WERI-Rb-1 (cell line): ENCODE results near the gene TRDMT1.

Experiments
- DNase-seq: peaks from one replicate; pipeline ENCODE4 v3.0.0-alpha.2; 2020
- H3K27ac ChIP-seq: fragments of 250-450 bp; sonication (Bioruptor Pico); 2 replicates; pipeline ENCODE4 v1.5.1; 2020; ENCODE audit warnings: mild to moderate bottlenecking, moderate library complexity
- H3K27me3 ChIP-seq: fragments of 250-450 bp; sonication (Bioruptor Pico); 2 replicates; pipeline ENCODE4 v1.5.1; 2021; ENCODE audit warnings: mild to moderate bottlenecking, low read depth, moderate library complexity; ENCODE audit not compliant: insufficient read depth, severe bottlenecking
- H3K36me3 ChIP-seq: fragments of 250-450 bp; sonication (Bioruptor Pico); 2 replicates; pipeline ENCODE4 v1.5.1; 2020; ENCODE audit warnings: mild to moderate bottlenecking, moderate library complexity
- H3K4me3 ChIP-seq: 2 replicates; pipeline ENCODE4 v1.5.1; 2011; ENCODE audit warnings: low read depth, mild to moderate bottlenecking, control low read depth, low read length
- H3K9me3 ChIP-seq: fragments of 250-450 bp; sonication (Bioruptor Pico); 2 replicates; pipeline ENCODE4 v1.5.1; 2021; ENCODE audit warnings: mild to moderate bottlenecking, moderate library complexity; ENCODE audit not compliant: severe bottlenecking
- TF ChIP-seq, protein P1 (sequence below): IDR thresholded peaks from 2 replicates; pipeline ENCODE4 v1.5.1; 2011; ENCODE audit warnings: low read depth, mild to moderate bottlenecking, control low read depth, inconsistent platforms, low read length

TRDMT1 gene

DNA sequence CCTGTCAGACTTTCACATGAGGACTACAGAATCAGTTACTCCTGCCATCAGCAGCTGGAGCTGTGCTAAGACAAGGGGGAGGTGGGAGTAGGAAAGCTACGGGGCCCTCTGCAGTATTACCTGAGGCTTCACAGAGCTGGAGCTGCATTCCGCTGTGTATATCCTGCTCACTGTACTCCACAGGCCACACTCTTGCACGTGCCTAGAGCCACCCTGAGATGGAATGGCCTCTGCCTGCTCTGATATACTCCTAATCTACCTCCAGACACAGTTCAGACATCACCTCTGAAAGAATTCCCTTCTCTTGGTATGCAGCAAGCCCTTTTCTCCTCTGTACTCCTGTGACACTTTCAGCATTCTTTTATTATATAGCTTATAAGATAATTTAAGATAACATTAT lies 34.8 kb downstream of the TRDMT1 start:
- H3K4me3 ChIP-seq, result no peak overlapping the region
- no peaks in the 10 kb centered on the region for H3K27me3 ChIP-seq
- no peak overlapping the region for H3K27ac ChIP-seq
- no peaks in the 10 kb centered on the region for H3K36me3 ChIP-seq
- DNase-seq, result no peak
- TF ChIP-seq, protein P1, sequence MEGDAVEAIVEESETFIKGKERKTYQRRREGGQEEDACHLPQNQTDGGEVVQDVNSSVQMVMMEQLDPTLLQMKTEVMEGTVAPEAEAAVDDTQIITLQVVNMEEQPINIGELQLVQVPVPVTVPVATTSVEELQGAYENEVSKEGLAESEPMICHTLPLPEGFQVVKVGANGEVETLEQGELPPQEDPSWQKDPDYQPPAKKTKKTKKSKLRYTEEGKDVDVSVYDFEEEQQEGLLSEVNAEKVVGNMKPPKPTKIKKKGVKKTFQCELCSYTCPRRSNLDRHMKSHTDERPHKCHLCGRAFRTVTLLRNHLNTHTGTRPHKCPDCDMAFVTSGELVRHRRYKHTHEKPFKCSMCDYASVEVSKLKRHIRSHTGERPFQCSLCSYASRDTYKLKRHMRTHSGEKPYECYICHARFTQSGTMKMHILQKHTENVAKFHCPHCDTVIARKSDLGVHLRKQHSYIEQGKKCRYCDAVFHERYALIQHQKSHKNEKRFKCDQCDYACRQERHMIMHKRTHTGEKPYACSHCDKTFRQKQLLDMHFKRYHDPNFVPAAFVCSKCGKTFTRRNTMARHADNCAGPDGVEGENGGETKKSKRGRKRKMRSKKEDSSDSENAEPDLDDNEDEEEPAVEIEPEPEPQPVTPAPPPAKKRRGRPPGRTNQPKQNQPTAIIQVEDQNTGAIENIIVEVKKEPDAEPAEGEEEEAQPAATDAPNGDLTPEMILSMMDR, result no peak
- H3K9me3 ChIP-seq, result no peaks in the 10 kb centered on the region

DNA sequence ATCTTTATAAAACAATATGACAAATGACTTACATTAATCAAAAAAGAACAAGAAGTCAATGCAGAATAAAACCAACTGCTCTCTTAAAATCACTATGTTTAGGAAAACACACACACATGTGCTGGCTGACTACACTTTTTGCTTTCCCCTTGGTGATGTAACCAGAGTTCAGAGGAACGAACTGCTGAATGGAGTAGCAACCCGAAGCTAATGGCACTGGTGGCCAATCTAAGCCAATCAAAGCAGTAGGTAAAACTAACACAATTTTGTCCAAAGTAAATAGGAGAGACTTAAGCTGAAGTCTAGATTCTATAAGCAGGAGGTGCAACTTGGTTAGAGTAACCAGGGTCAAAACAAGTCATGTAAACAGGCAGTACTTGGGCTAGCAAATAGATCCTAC lies 38.6 kb downstream of the TRDMT1 start:
- Histone ChIP-seq H3K27ac (no peak overlapping the region), H3K4me3 (no peak overlapping the region), H3K27me3 (no peaks in the 10 kb centered on the region), H3K9me3 (no peaks in the 10 kb centered on the region), H3K36me3 (no peaks in the 10 kb centered on the region)
- TF ChIP-seq, protein P1, result no peak
- no peak for DNase-seq

DNA sequence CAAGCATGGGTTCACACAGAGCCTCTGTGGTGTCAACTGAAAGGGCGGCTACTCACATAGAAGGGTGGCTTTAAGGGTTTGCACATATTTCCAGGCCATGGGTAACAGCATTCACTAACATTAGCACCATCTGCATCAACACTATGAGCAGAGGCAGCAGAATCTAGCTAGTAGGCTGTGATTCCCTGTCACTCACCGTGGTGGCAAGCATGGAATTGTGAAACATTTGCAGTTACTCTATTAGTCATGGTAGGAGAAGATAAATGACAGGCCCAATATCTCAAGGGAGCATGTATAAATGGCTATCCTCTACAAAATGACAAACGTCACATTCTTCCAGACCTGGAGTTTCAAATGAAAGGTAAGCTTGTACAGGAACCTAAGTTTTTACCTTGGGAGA lies 39.7 kb downstream of the TRDMT1 start:
- no peaks in the 10 kb centered on the region for H3K27me3 ChIP-seq
- DNase-seq, result no peak
- H3K4me3 ChIP-seq, result no peak overlapping the region
- H3K9me3 ChIP-seq, result no peaks in the 10 kb centered on the region
- TF ChIP-seq, protein P1, result no peak
- H3K36me3 ChIP-seq, result no peaks in the 10 kb centered on the region
- H3K27ac ChIP-seq, result no peak overlapping the region

DNA sequence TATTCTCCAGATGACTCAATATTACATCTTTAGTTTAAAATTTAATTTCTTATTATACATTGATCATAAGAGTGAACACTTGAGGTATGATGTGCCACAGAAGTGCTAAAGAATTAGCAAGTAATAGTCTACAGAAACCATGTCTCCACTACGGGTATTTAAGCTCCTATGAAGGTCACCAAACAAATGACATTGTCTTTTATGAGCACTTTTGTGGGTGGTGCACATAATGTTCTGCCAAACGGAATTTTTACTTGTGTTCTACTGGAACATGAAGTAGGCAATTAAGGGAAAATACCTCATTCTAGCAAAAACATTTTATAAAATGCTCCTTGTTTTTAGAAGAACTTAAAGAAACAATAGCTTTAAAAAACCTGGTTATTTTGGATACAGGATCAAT lies 44.4 kb downstream of the TRDMT1 start:
- DNase-seq, result no peak
- Histone ChIP-seq H3K9me3 (no peaks in the 10 kb centered on the region), H3K4me3 (no peak overlapping the region), H3K27me3 (no peaks in the 10 kb centered on the region), H3K36me3 (no peaks in the 10 kb centered on the region), H3K27ac (no peak overlapping the region)
- TF ChIP-seq, protein P1, result no peak

DNA sequence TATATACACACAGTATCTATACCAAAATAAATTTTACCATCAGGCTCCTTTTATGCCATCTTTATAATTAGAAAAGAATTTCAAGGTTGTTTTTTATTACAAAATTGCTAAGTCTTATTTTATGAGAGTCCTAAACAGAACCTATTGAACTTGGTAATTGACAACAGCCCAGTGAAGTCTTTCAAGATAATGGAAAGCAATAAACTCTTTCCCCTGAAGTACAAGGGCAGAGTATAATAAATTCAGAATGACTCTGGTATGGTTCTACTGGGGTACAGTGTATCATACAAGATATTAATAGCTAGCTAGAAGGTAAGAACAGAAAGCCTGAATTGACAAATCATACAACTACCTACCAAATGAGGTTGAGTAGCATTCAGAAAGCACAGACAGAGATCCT lies 45.6 kb downstream of the TRDMT1 start:
- Histone ChIP-seq H3K9me3 (no peaks in the 10 kb centered on the region), H3K36me3 (no peaks in the 10 kb centered on the region), H3K4me3 (no peak overlapping the region), H3K27ac (no peak overlapping the region), H3K27me3 (no peaks in the 10 kb centered on the region)
- no peak for DNase-seq
- TF ChIP-seq, protein P1, result no peak

DNA sequence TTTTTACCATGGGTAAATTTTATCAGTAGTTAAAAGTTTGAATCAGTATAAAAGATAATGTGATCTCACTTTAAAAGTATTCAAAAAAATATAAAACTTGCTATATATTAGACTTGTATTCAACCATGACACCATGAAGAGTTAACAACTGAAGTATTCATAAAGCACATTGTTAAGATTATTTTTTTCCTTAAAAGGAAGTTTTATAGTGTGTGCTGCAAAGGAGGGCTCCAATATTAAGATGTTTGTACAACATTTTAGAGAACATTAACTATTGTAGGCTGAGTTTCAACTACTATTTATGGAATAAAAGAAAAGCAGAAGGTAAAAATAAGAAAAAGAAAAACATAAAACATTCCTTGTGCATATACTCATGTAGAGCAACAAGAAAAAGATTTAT lies 47.4 kb downstream of the TRDMT1 start:
- no peak for DNase-seq
- H3K36me3 ChIP-seq, result no peaks in the 10 kb centered on the region
- H3K9me3 ChIP-seq, result no peaks in the 10 kb centered on the region
- H3K27ac ChIP-seq, result no peak overlapping the region
- H3K4me3 ChIP-seq, result no peak overlapping the region
- TF ChIP-seq, protein P1, result no peak
- no peaks in the 10 kb centered on the region for H3K27me3 ChIP-seq
